Neural progenitor cell (in vitro differentiated cells): ENCODE data around the gene CIDEB. TPM values are rescaled to one million over a fixed set of nuclear protein-coding genes. Genes with fewer than 3 reads are reported as not detected.

ENCODE experiments used
- DNase-seq: peaks from one replicate; pipeline ENCODE4 v3.0.0-alpha.2; 2016; ENCODE audit warnings: low spot score
- H2AFZ ChIP-seq: fragments of 200-600 bp; sonication (generic); replicated peaks from 2 replicates; pipeline ENCODE4 v1.6.1; 2016; ENCODE audit warnings: antibody characterized with exemption
- H3F3A ChIP-seq: fragments of 200-600 bp; sonication (generic); 2 replicates; pipeline ENCODE4 v1.6.1; 2016; ENCODE audit warnings: antibody characterized with exemption, low read depth
- H3K27ac ChIP-seq: fragments of 200-600 bp; sonication (generic); 2 replicates; pipeline ENCODE4 v1.5.1; 2016; ENCODE audit warnings: mild to moderate bottlenecking
- H3K27me3 ChIP-seq: fragments of 200-600 bp; sonication (generic); 2 replicates; pipeline ENCODE4 v1.6.1; 2016; ENCODE audit warnings: mild to moderate bottlenecking, moderate library complexity
- H3K36me3 ChIP-seq: fragments of 200-600 bp; sonication (generic); 2 replicates; pipeline ENCODE4 v1.5.1; 2016
- H3K4me1 ChIP-seq: fragments of 200-600 bp; sonication (generic); 2 replicates; pipeline ENCODE4 v1.6.1; 2016; ENCODE audit warnings: mixed run types
- H3K4me2 ChIP-seq: fragments of 200-600 bp; sonication (generic); 2 replicates; pipeline ENCODE4 v1.6.1; 2016
- H3K4me3 ChIP-seq: fragments of 200-600 bp; sonication (generic); 2 replicates; pipeline ENCODE4 v1.5.1; 2016
- H3K79me2 ChIP-seq: fragments of 200-600 bp; sonication (generic); 2 replicates; pipeline ENCODE4 v1.6.1; 2016; ENCODE audit warnings: low read depth
- H3K9ac ChIP-seq: fragments of 200-600 bp; sonication (generic); 2 replicates; pipeline ENCODE4 v1.6.1; 2016
- H3K9me3 ChIP-seq: fragments of 200-600 bp; sonication (generic); 2 replicates; pipeline ENCODE4 v1.5.1; 2016; ENCODE audit warnings: low read depth
- H4K20me1 ChIP-seq: fragments of 200-600 bp; sonication (generic); 2 replicates; pipeline ENCODE4 v1.6.1; 2016; ENCODE audit warnings: low read depth
- H3K27ac Mint-ChIP-seq: 3 replicates; pipeline ENCODE4 v1.8.0; 2021; ENCODE audit warnings: mixed read lengths
- H3K27me3 Mint-ChIP-seq: 2 replicates; pipeline ENCODE4 v1.8.0; 2022; ENCODE audit warnings: low read depth, mild to moderate bottlenecking, inconsistent platforms, moderate library complexity, mixed read lengths; ENCODE audit not compliant: insufficient read depth
- H3K36me3 Mint-ChIP-seq: 3 replicates; pipeline ENCODE4 v1.8.0; 2021; ENCODE audit warnings: mixed read lengths
- H3K4me1 Mint-ChIP-seq: 3 replicates; pipeline ENCODE4 v1.8.0; 2021; ENCODE audit warnings: mixed read lengths
- H3K4me3 Mint-ChIP-seq: 3 replicates; pipeline ENCODE4 v1.8.0; 2021; ENCODE audit warnings: mild to moderate bottlenecking, moderate library complexity, mixed read lengths
- H3K9me3 Mint-ChIP-seq: 3 replicates; pipeline ENCODE4 v1.8.0; 2020; ENCODE audit warnings: mixed read lengths
- EZH2 ChIP-seq: fragments of 200-600 bp; sonication (generic); IDR thresholded peaks from 2 replicates; pipeline ENCODE4 v1.6.1; 2017; ENCODE audit warnings: antibody characterized with exemption, mild to moderate bottlenecking, moderate library complexity
- EZH2phosphoT487 ChIP-seq: fragments of 200-600 bp; sonication (generic); IDR thresholded peaks from 2 replicates; pipeline ENCODE4 v1.6.1; 2017; ENCODE audit warnings: antibody characterized with exemption
- total RNA-seq: library from RNA; depleted of rRNA; stranded (reverse); fragments of >200 nt; gene quantifications from 2 replicates; pipeline ENCODE4 v1.2.3, GENCODE V29; 2015; ENCODE audit warnings: low replicate concordance
- TF ChIP-seq, protein P1 (sequence below): fragments of 200-600 bp; sonication (generic); IDR thresholded peaks from 2 replicates; pipeline ENCODE4 v1.5.1; 2017; ENCODE audit warnings: antibody characterized with exemption, mild to moderate bottlenecking

The CIDEB gene
- total RNA-seq, 1 donor from 2014 or later = not detected

- Mint-ChIP-seq H3K4me3 (no peak overlapping the region), H3K27me3 (peaks cover 5% of the 10 kb centered on the region), H3K36me3 (peaks cover 2% of the 10 kb centered on the region), H3K27ac (no peak overlapping the region), H3K4me1 (no peaks in the 10 kb centered on the region), H3K9me3 (no peaks in the 10 kb centered on the region)
- H2AFZ ChIP-seq = no peak overlapping the region
- H3F3A ChIP-seq = no peaks in the 10 kb centered on the region
- no peaks in the 10 kb centered on the region for H4K20me1 ChIP-seq
- H3K9ac ChIP-seq = no peak overlapping the region
- H3K4me3 ChIP-seq = no peak overlapping the region
- peaks cover 28% of the 10 kb centered on the region for H3K27me3 ChIP-seq
- no peak overlapping the region for H3K27ac ChIP-seq
- no peak for DNase-seq
- H3K36me3 ChIP-seq = no peaks in the 10 kb centered on the region
- no peaks in the 10 kb centered on the region for H3K79me2 ChIP-seq
- no peak for TF ChIP-seq EZH2phosphoT487
- TF ChIP-seq, protein P1, sequence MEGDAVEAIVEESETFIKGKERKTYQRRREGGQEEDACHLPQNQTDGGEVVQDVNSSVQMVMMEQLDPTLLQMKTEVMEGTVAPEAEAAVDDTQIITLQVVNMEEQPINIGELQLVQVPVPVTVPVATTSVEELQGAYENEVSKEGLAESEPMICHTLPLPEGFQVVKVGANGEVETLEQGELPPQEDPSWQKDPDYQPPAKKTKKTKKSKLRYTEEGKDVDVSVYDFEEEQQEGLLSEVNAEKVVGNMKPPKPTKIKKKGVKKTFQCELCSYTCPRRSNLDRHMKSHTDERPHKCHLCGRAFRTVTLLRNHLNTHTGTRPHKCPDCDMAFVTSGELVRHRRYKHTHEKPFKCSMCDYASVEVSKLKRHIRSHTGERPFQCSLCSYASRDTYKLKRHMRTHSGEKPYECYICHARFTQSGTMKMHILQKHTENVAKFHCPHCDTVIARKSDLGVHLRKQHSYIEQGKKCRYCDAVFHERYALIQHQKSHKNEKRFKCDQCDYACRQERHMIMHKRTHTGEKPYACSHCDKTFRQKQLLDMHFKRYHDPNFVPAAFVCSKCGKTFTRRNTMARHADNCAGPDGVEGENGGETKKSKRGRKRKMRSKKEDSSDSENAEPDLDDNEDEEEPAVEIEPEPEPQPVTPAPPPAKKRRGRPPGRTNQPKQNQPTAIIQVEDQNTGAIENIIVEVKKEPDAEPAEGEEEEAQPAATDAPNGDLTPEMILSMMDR = no peak
- TF ChIP-seq EZH2 = no peak
- no peaks in the 10 kb centered on the region for H3K4me1 ChIP-seq
- no peak overlapping the region for H3K4me2 ChIP-seq
- no peaks in the 10 kb centered on the region for H3K9me3 ChIP-seq
Measured at GRCh38 chr14:24314377-24315193, 6.8 kb upstream of the CIDEB start.

DNA sequence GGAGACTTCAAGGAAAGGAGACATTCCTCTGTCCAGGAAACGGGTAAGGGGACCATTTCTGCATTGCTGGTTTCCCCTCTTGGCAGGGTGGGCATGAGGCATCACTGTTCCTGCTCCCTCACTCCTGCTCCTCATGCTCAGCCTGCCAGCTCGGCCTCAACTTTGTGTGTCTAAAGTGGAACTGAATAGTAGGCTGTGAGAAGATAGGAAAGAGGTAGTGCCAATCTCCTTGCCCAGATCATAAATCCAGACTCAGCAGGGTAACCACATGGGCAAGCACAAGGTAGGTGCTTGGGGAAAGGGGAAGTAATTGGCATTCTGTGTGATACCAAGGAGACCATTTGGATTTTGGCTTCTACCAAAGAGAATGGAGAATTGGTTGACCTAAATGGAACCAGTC lies 6.1 kb upstream of the CIDEB start:
- Mint-ChIP-seq H3K9me3 (no peaks in the 10 kb centered on the region), H3K36me3 (peaks cover 2% of the 10 kb centered on the region), H3K4me1 (no peaks in the 10 kb centered on the region), H3K27ac (peak overlapping the region; percentile 13), H3K27me3 (peaks cover 7% of the 10 kb centered on the region), H3K4me3 (no peak overlapping the region)
- no peak for DNase-seq
- Histone ChIP-seq H3K9ac (no peak overlapping the region), H3K4me3 (no peak overlapping the region), H3K36me3 (no peaks in the 10 kb centered on the region), H3K4me2 (no peak overlapping the region), H3K79me2 (no peaks in the 10 kb centered on the region), H3K9me3 (no peaks in the 10 kb centered on the region), H3K27me3 (peaks cover 21% of the 10 kb centered on the region), H3K4me1 (no peaks in the 10 kb centered on the region), H3F3A (no peaks in the 10 kb centered on the region), H3K27ac (no peak overlapping the region), H4K20me1 (no peaks in the 10 kb centered on the region), H2AFZ (no peak overlapping the region)
- TF ChIP-seq, protein P1 = no peak
- TF ChIP-seq EZH2phosphoT487 (no peak), EZH2 (no peak)

DNA sequence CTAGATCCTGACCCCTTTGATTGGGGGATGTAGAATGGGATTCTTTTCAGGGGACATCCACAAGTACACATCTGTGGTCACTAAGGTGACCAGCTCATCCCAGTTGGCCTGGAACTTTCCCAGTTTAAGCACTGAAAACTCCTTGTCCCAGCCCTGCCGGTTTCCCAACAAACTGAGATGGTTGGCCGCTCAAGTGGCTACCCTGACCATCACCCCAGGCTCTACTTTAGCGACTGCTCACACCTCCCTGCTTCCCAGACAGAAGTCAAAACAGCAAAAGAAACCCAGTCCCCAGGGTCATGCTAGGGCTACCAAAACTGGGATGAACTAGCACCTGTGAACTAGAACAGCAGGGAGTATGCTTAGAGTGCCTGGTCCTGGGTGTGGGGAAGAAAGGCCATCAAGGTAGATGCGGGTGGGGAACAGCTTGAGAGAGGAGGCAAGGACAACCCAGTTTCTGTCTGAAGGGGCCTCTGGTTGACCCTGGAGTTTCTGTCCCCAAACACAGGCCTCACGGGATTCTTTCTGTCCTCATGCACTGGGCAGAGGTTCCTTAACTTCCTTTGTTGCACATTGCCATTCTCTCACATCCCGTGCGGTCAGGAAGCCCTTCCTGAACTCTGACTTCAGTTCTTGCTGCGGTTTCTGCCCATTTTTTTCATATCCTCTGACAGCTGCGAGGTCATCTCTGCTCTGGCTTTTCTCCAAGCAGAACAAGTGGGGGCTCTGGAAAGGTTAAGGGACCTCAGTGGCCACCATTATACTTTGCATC lies 5.1 kb upstream of the CIDEB start:
- Mint-ChIP-seq H3K27me3 (peaks cover 12% of the 10 kb centered on the region), H3K4me1 (peaks cover 2% of the 10 kb centered on the region), H3K9me3 (no peaks in the 10 kb centered on the region), H3K4me3 (no peak overlapping the region), H3K27ac (no peak overlapping the region), H3K36me3 (peaks cover 2% of the 10 kb centered on the region)
- Histone ChIP-seq H4K20me1 (no peaks in the 10 kb centered on the region), H3K4me1 (no peaks in the 10 kb centered on the region), H3K4me2 (no peak overlapping the region), H3K9me3 (no peaks in the 10 kb centered on the region), H3K27ac (no peak overlapping the region), H3K4me3 (no peak overlapping the region), H2AFZ (no peak overlapping the region), H3K9ac (no peak overlapping the region), H3F3A (no peaks in the 10 kb centered on the region), H3K79me2 (no peaks in the 10 kb centered on the region), H3K27me3 (peaks cover 12% of the 10 kb centered on the region), H3K36me3 (no peaks in the 10 kb centered on the region)
- no peak for DNase-seq
- TF ChIP-seq EZH2phosphoT487 (no peak), EZH2 (no peak)
- TF ChIP-seq, protein P1 = no peak
